Panc1 (cell line): Measurements from ENCODE around the gene ITGB5. TPM values are rescaled to one million over a fixed set of nuclear protein-coding genes. Genes with fewer than 3 reads are reported as not detected.

ENCODE experiments used
- ATAC-seq: fragments of 200-7000 bp; cut with Tn5 transposase; 2 replicates; pipeline ENCODE4 v1.9.1; 2020; ENCODE audit warnings: mild to moderate bottlenecking, moderate library complexity
- BruUV-seq: library from RNA; stranded (reverse); fragments of 400-500 nt; replicated peaks from 2 replicates; lab custom pipeline; 2021; lab: Mats Ljungman, UMichigan
- CTCF ChIA-PET: fragments of 300-600 bp; sonication (Branson Sonifier 250); formaldehyde crosslinking; loops from one replicate; lab custom pipeline; 2022; ENCODE audit warnings: antibody characterized with exemption; lab: Charles Lee
- POLR2A ChIA-PET: fragments of 300-600 bp; sonication (Branson Sonifier 250); formaldehyde crosslinking; loops from one replicate; lab custom pipeline; 2022; ENCODE audit warnings: antibody characterized with exemption; lab: Charles Lee
- DNase-seq: peaks from one replicate; pipeline ENCODE4 v3.0.0-alpha.2; 2010; ENCODE audit warnings: low read depth, low spot score
- H3K27ac ChIP-seq: 2 replicates; pipeline ENCODE4 v1.5.1; 2011; ENCODE audit warnings: mild to moderate bottlenecking, low read length, inconsistent platforms
- H3K27me3 ChIP-seq: fragments of 200-500 bp; sonication (Bioruptor generic); 2 replicates; pipeline ENCODE4 v1.6.0; 2014; ENCODE audit warnings: low read length, inconsistent platforms; ENCODE audit not compliant: control insufficient read depth, insufficient read depth
- H3K36me3 ChIP-seq: fragments of 200-500 bp; sonication (Bioruptor generic); 2 replicates; pipeline ENCODE4 v1.5.1; 2014; ENCODE audit warnings: inconsistent platforms, mild to moderate bottlenecking, low read length, moderate library complexity; ENCODE audit not compliant: control insufficient read depth, insufficient read depth
- H3K4me1 ChIP-seq: 2 replicates; pipeline ENCODE4 v1.5.1; 2011; ENCODE audit warnings: inconsistent platforms, mild to moderate bottlenecking, low read length, moderate library complexity; ENCODE audit not compliant: control insufficient read depth, insufficient read depth
- H3K4me3 ChIP-seq, 2 experiments: 2 replicates each; pipeline ENCODE4 v1.5.1; 2011 to 2012; ENCODE audit warnings: low read depth in 2 of 2, low read length in 2 of 2, mild to moderate bottlenecking in 2 of 2, inconsistent platforms in 1 of 2, moderate library complexity in 1 of 2
- H3K9me3 ChIP-seq: fragments of 200-500 bp; sonication (Bioruptor generic); 2 replicates; pipeline ENCODE4 v1.5.1; 2014; ENCODE audit warnings: low read depth, mild to moderate bottlenecking, inconsistent platforms, low read length, moderate library complexity; ENCODE audit not compliant: control insufficient read depth, insufficient read depth
- POLR2AphosphoS5 ChIP-seq: IDR thresholded peaks from 2 replicates; pipeline ENCODE4 v1.6.1; 2012; ENCODE audit warnings: mild to moderate bottlenecking, low read depth, low read length, moderate library complexity
- SIN3A ChIP-seq: IDR thresholded peaks from 2 replicates; pipeline ENCODE4 v1.6.1; 2012; ENCODE audit warnings: low read depth, mild to moderate bottlenecking, low read length, moderate library complexity, borderline replicate concordance; ENCODE audit not compliant: insufficient read depth
- TCF7L2 ChIP-seq: IDR thresholded peaks from 2 replicates; pipeline ENCODE4 v1.6.1; 2011; ENCODE audit warnings: mild to moderate bottlenecking, low read depth, low read length, inconsistent platforms
- in situ Hi-C: cut with HindIII; loops from 2 replicates; pipeline ENCODE4 v1.10.0; 2016; ENCODE audit warnings: low sequenced_read_pairs, low pct_unique_long_range_greater_than_20kb
- intact Hi-C: fragments of 100-400 bp; cut with micrococcal nuclease; formaldehyde crosslinking; loops from one replicate; pipeline ENCODE4 v1.10.0; 2022; ENCODE audit not compliant: unreplicated experiment
- total RNA-seq: library from RNA; stranded (reverse); gene quantifications from one replicate; pipeline ENCODE4 v1.2.1, GENCODE V29; 2021; ENCODE audit not compliant: unreplicated experiment
- TF ChIP-seq, protein P1 (sequence below): fragments of 450-650 bp; IDR thresholded peaks from 2 replicates; pipeline ENCODE4 v1.5.1; 2017; ENCODE audit warnings: mild to moderate bottlenecking
- TF ChIP-seq, protein P2 (sequence below), 2 experiments: IDR thresholded peaks; 2 replicates each; pipeline ENCODE4 v1.6.1; 2011 to 2012; ENCODE audit warnings: low read depth in 2 of 2, control low read depth in 1 of 2, low read length in 1 of 2, mild to moderate bottlenecking in 1 of 2, moderate library complexity in 1 of 2; ENCODE audit not compliant: insufficient read depth in 1 of 2

The ITGB5 gene
- total RNA-seq, 1 experiment from 2014 or later, result 446 TPM

DNA sequence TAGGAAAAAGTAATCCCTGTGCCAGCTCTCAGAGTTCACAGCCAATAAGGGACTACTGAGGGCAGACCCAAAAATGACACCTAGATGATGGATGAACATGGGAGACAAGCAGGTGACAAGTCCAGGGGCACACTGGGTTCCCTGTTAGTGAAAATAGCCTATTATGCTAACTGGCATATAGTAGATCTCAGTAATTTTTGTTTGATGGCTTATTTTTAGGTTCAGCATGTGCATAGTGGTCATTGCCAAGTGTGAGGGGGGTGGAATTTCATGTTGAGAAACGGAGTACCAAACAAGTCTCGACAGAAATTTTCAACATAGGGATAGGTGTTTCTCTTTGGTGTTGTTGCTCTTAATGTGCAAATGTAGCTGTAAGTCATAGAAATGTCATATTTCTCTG, 6.4 kb upstream of the ITGB5 start:
- Histone ChIP-seq H3K27ac (no peak overlapping the region), H3K4me3 (no peak overlapping the region), H3K9me3 (no peaks in the 10 kb centered on the region), H3K4me1 (peaks cover 5% of the 10 kb centered on the region), H3K27me3 (no peaks in the 10 kb centered on the region), H3K36me3 (no peaks in the 10 kb centered on the region)
- DNase-seq, result no peak
- TF ChIP-seq TCF7L2, result no peak
- TF ChIP-seq, protein P1, sequence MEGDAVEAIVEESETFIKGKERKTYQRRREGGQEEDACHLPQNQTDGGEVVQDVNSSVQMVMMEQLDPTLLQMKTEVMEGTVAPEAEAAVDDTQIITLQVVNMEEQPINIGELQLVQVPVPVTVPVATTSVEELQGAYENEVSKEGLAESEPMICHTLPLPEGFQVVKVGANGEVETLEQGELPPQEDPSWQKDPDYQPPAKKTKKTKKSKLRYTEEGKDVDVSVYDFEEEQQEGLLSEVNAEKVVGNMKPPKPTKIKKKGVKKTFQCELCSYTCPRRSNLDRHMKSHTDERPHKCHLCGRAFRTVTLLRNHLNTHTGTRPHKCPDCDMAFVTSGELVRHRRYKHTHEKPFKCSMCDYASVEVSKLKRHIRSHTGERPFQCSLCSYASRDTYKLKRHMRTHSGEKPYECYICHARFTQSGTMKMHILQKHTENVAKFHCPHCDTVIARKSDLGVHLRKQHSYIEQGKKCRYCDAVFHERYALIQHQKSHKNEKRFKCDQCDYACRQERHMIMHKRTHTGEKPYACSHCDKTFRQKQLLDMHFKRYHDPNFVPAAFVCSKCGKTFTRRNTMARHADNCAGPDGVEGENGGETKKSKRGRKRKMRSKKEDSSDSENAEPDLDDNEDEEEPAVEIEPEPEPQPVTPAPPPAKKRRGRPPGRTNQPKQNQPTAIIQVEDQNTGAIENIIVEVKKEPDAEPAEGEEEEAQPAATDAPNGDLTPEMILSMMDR, result no peak
- TF ChIP-seq SIN3A, result no peak
- TF ChIP-seq POLR2AphosphoS5, result no peak
- TF ChIP-seq, protein P2, sequence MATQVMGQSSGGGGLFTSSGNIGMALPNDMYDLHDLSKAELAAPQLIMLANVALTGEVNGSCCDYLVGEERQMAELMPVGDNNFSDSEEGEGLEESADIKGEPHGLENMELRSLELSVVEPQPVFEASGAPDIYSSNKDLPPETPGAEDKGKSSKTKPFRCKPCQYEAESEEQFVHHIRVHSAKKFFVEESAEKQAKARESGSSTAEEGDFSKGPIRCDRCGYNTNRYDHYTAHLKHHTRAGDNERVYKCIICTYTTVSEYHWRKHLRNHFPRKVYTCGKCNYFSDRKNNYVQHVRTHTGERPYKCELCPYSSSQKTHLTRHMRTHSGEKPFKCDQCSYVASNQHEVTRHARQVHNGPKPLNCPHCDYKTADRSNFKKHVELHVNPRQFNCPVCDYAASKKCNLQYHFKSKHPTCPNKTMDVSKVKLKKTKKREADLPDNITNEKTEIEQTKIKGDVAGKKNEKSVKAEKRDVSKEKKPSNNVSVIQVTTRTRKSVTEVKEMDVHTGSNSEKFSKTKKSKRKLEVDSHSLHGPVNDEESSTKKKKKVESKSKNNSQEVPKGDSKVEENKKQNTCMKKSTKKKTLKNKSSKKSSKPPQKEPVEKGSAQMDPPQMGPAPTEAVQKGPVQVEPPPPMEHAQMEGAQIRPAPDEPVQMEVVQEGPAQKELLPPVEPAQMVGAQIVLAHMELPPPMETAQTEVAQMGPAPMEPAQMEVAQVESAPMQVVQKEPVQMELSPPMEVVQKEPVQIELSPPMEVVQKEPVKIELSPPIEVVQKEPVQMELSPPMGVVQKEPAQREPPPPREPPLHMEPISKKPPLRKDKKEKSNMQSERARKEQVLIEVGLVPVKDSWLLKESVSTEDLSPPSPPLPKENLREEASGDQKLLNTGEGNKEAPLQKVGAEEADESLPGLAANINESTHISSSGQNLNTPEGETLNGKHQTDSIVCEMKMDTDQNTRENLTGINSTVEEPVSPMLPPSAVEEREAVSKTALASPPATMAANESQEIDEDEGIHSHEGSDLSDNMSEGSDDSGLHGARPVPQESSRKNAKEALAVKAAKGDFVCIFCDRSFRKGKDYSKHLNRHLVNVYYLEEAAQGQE (IDR thresholded peaks at IDR 0.05; ENCODE audit: insufficient read depth in 1 of 2, low read depth in 2 of 2, low read length in 1 of 2), result no peak
- ChIA-PET CTCF (interaction anchor here (0.6 kb wide), 1 partner anchor 133 kb away, joined by 4 read pairs; no protein-coding TSS in a partner anchor), POLR2A (no interaction called here)
- ATAC-seq, result no peak
- intact Hi-C loops, result no loop called here
- no TSS peak for BruUV-seq
- in situ Hi-C loops, result no loop called here

DNA sequence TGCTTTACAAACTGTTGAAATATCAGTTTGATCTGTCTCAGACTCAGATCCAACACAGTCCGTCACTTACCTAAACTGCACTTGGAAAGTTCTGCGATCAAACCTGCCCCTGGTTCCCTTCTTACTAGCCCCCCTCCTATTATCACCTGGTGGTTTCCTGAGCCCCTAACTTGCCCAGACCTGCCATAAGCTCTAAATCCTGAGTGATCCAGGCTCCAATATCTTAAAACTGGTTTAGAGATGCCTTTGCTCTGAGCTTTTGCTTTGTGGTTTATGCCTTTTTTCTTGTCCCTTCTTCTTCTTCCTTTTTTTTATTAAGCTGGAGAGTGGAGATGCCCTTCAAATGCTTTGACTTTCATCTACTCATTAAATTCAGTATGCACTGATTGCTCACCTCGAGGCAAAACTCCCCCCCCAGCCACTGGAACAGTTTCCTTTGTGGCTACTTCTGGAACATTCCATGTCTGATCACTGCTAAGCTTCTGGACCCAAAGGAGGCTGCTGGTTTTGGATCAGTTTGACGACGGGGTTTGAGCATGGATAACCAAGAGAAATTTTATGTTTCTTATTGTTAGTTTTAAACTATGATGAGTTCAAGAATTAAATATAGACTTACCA, 3.5 kb upstream of the ITGB5 start:
- CTCF ChIA-PET, result interaction anchor here (0.7 kb wide), 1 partner anchor 123 kb away, joined by 6 read pairs; no protein-coding TSS in a partner anchor
- Histone ChIP-seq H3K27ac (0 out of 2 replicates have a peak overlapping the region, but pooled peaks have one; percentile 35), H3K36me3 (no peaks in the 10 kb centered on the region), H3K27me3 (no peaks in the 10 kb centered on the region), H3K9me3 (no peaks in the 10 kb centered on the region), H3K4me1 (peaks cover 10% of the 10 kb centered on the region), H3K4me3 (no peak overlapping the region)
- POLR2A ChIA-PET, result no interaction called here
- no peak for ATAC-seq
- intact Hi-C loops (no loop called here), in situ Hi-C loops (no loop called here)
- BruUV-seq, result no TSS peak
- DNase-seq, result no peak
- TF ChIP-seq, protein P2 (IDR thresholded peaks at IDR 0.05; ENCODE audit: insufficient read depth in 1 of 2, low read depth in 2 of 2, low read length in 1 of 2), result no peak
- TF ChIP-seq TCF7L2, result no peak
- TF ChIP-seq, protein P1, result no peak
- TF ChIP-seq SIN3A, result no peak
- no peak for TF ChIP-seq POLR2AphosphoS5
